ENCODE results near the gene DCST1. TPM values are rescaled to one million over a fixed set of nuclear protein-coding genes. Genes with fewer than 3 reads are reported as not detected.

Gene DCST1
- total RNA-seq, 3 donors from 2014 or later: not detected

DNA sequence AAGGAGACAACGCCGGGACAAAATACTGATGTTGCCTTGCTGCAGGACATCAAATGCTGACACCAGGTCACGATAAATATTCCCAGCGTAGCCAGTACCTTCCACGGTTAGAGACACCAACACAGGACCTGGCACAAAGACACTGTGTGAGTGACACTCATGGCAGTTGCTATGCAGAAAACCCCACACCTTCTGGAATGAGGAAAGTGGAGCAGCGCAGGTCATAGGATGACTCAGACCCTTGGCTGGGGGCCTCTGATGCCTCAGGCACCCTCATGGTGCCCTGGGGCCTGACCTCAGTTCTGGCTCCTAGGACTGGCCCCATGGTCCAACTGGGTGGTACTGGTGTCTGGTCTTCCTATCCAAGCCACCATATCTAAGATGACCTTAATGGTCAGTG, 7.0 kb upstream of the DCST1 start:
- Mint-ChIP-seq H3K9me3 (no peaks in the 10 kb centered on the region), H3K27me3 (ENCODE audit: low read depth) (peaks cover 1% of the 10 kb centered on the region), H3K4me3 (no peak overlapping the region), H3K4me1 (ENCODE audit: low read depth) (no peaks in the 10 kb centered on the region), H3K36me3 (ENCODE audit: insufficient read depth) (no peaks in the 10 kb centered on the region)
- ATAC-seq: no peak
- no peak for DNase-seq

DNA sequence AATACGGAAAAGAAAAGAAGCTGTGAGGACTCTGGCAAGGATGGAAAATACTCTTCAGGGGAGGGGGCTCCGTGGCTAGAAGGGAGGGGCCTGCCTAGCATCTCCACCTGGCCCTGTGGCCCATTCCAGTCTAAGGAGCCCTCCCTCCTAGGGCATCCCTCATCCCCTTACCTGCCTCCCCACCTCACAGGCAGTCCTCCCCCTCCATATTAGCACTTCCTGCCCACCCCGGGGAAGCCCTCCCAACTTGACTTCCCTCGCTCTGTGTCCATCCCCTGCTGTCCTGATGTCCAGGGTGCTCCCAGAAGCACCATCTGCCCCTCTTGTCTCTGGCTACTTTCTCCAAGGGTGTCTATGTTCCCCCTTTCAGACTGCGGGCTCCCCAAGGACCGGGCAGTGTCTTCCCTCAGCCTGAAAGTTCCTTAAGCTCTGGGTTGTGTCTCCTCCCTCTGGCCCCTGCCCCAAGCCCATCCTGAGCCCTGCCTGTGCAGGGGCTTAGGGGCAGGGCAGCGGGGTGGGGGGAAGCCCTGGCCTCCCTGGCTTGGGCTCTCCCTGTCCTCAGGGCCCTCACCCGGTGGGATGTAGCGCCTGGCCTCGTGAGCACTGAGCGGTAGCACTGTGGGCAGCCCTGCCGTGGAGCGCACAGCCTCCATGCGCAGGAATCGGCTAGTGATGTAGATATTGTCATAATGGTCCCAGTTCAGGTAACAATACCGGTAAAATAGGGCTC, 3.9 kb upstream of the DCST1 start:
- Mint-ChIP-seq H3K4me3 (no peak overlapping the region), H3K4me1 (ENCODE audit: low read depth) (no peaks in the 10 kb centered on the region), H3K9me3 (no peaks in the 10 kb centered on the region), H3K27me3 (ENCODE audit: low read depth) (peaks cover 1% of the 10 kb centered on the region), H3K36me3 (ENCODE audit: insufficient read depth) (no peaks in the 10 kb centered on the region)
- DNase-seq (no peak), ATAC-seq (no peak)

DNA sequence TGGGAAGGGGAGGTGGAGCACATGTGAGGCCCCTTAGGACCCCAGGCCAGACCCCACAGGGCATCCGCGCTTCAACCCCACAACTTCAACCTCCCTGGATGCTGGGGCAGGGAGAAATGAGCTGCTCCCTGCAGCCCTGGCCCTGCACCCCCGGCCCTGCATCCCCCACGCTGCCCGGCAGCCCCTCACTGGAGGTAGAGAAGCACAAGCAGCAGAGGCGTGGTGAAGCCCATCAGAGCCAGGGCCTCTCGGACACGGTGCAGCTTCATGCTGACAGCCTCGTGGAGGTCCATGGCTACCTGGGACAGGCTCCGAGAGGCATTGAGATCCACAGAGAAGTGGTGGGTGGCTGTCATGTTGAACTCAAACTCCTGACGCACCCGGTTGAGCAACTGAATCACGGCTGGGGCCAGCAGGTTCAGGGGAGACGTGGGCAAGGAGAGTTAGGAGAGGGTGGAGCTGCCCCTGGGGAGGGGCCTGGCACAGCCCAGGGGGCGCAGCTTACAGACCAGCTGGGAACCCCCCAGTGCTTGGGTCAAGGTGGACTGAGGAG, 3.3 kb upstream of the DCST1 start:
- no peak for DNase-seq
- ATAC-seq: no peak
- H3K4me3 Mint-ChIP-seq: no peak overlapping the region
- H3K27me3 Mint-ChIP-seq (ENCODE audit: low read depth): peaks cover 1% of the 10 kb centered on the region
- no peaks in the 10 kb centered on the region for H3K36me3 Mint-ChIP-seq (ENCODE audit: insufficient read depth)
- H3K9me3 Mint-ChIP-seq: no peaks in the 10 kb centered on the region
- no peaks in the 10 kb centered on the region for H3K4me1 Mint-ChIP-seq (ENCODE audit: low read depth)

DNA sequence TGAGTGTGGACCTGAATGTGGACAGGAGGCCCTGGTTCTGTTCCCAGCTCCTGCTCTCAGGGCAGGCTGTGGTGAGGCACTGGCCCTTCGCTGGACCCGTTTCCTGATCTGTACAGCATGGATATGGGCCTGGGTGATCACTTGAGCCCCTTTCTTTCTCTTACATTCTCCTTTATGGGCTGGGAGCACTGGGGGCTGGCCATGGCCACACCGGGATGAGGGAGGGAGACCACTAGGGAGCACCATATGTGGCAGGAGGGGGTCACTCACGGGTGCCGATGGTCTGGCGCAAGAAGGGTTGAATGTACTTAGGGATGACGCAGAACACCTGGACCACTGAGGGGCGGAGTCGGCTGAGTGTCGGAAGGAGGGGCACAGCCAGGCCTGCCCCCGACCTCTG, 2.7 kb upstream of the DCST1 start:
- Mint-ChIP-seq H3K36me3 (ENCODE audit: insufficient read depth) (no peaks in the 10 kb centered on the region), H3K27me3 (ENCODE audit: low read depth) (peaks cover 1% of the 10 kb centered on the region), H3K4me3 (no peak overlapping the region), H3K9me3 (no peaks in the 10 kb centered on the region), H3K4me1 (ENCODE audit: low read depth) (no peaks in the 10 kb centered on the region)
- ATAC-seq: no peak
- DNase-seq: no peak

GRCh38 chr1:155032886-155033285, 738 bp upstream of the DCST1 start:
- DNase-seq: no peak
- Mint-ChIP-seq H3K4me3 (no peak overlapping the region), H3K27me3 (ENCODE audit: low read depth) (peaks cover 1% of the 10 kb centered on the region), H3K4me1 (ENCODE audit: low read depth) (no peaks in the 10 kb centered on the region), H3K9me3 (no peaks in the 10 kb centered on the region), H3K36me3 (ENCODE audit: insufficient read depth) (no peaks in the 10 kb centered on the region)
- no peak for ATAC-seq

DNA sequence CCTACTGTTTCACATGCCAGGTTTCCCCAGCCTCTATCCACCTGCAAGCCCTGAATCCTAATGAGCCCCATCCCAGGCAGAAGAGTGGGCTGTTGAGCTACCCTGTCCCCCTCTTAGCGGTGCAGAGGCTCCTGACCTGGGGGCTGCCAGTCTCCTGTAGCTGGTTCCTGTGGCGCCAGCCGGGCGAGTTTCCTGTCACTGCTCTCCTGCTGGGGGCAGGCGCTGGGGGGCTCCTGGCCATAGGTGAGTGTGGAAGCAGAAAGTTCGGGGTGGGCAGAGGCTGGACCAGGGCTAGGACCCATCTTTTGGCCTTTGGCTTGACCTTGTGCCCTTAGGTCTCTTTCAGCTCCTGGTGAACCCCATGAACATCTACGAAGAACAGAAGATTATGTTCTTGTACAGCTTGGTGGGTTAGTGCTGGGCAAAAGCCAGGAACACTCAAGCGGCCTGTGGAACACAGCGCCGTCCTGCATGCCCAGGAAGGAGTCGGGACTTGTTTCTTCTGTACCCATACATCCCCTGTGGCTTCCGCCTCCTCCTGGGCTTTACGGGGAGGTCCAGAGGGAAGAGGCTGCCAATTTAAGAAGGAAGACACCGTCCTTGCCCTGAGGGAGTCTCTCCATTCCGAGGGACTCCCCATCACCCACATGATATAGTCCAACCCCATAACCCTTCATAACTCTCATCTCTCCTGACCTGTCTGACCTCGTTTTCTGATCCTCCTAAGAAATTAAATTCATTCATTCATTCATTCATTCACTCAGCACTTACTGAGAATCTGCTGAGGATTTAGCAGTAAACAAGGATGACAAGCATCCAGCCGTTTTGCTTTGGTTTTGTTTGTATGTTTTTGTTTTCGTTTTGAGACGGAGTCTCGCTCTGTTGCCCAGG, 939 bp downstream of the DCST1 start:
- Mint-ChIP-seq H3K36me3 (ENCODE audit: insufficient read depth) (no peaks in the 10 kb centered on the region), H3K4me3 (no peak overlapping the region), H3K4me1 (ENCODE audit: low read depth) (no peaks in the 10 kb centered on the region), H3K27me3 (ENCODE audit: low read depth) (peaks cover 4% of the 10 kb centered on the region), H3K9me3 (no peaks in the 10 kb centered on the region)
- no peak for ATAC-seq
- DNase-seq: no peak

- no peak for ATAC-seq
- no peaks in the 10 kb centered on the region for H3K4me1 Mint-ChIP-seq (ENCODE audit: low read depth)
- H3K36me3 Mint-ChIP-seq (ENCODE audit: insufficient read depth): no peaks in the 10 kb centered on the region
- DNase-seq: no peak
- no peak overlapping the region for H3K4me3 Mint-ChIP-seq
- no peaks in the 10 kb centered on the region for H3K9me3 Mint-ChIP-seq
- peaks cover 3% of the 10 kb centered on the region for H3K27me3 Mint-ChIP-seq (ENCODE audit: low read depth)
These were observed 2.3 kb downstream of the DCST1 start for GRCh38 chr1:155035936-155036335.

- Mint-ChIP-seq H3K27me3 (ENCODE audit: low read depth) (peaks cover 3% of the 10 kb centered on the region), H3K4me1 (ENCODE audit: low read depth) (no peaks in the 10 kb centered on the region), H3K36me3 (ENCODE audit: insufficient read depth) (no peaks in the 10 kb centered on the region), H3K4me3 (no peak overlapping the region), H3K9me3 (no peaks in the 10 kb centered on the region)
- no peak for DNase-seq
- ATAC-seq: no peak
These were observed 3.4 kb downstream of the DCST1 start for GRCh38 chr1:155037043-155037442.

DNA sequence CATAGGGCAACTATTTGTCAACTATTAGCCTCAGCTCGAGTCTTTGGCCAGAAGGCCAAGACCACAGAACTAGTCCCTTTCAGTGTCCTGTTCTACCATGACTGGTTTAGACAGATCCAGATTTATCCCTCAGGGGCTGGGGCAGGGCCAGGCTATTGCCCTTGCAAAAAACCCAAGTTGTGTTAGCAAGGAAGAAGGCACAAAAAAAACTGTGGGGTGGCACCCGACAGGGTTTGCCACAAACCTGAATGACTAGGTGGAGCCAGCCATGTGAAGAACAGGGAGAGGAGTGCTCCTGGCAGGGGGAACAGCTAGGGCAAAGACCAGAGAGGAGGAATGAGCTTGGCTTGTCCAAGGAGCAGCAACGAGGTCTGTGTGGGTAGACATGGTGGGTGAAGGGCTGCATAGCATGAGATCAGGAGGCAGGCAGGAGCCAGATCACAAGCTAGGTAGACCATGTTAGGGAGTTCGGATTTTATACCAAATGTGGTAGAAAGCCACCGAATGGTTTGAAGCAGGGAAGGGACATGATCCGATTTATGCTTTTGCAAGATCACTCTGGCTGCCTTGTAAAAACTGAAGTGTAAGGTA, 4.3 kb downstream of the DCST1 start:
- Mint-ChIP-seq H3K4me1 (ENCODE audit: low read depth) (no peaks in the 10 kb centered on the region), H3K27me3 (ENCODE audit: low read depth) (peaks cover 3% of the 10 kb centered on the region), H3K9me3 (no peaks in the 10 kb centered on the region), H3K36me3 (ENCODE audit: insufficient read depth) (no peaks in the 10 kb centered on the region), H3K4me3 (no peak overlapping the region)
- DNase-seq (no peak), ATAC-seq (no peak)

GRCh38 chr1:155038602-155039307, 5.1 kb downstream of the DCST1 start:
- DNase-seq (no peak), ATAC-seq (no peak)
- Mint-ChIP-seq H3K27me3 (ENCODE audit: low read depth) (peaks cover 4% of the 10 kb centered on the region), H3K36me3 (ENCODE audit: insufficient read depth) (no peaks in the 10 kb centered on the region), H3K4me3 (no peak overlapping the region), H3K9me3 (no peaks in the 10 kb centered on the region), H3K4me1 (ENCODE audit: low read depth) (no peaks in the 10 kb centered on the region)

DNA sequence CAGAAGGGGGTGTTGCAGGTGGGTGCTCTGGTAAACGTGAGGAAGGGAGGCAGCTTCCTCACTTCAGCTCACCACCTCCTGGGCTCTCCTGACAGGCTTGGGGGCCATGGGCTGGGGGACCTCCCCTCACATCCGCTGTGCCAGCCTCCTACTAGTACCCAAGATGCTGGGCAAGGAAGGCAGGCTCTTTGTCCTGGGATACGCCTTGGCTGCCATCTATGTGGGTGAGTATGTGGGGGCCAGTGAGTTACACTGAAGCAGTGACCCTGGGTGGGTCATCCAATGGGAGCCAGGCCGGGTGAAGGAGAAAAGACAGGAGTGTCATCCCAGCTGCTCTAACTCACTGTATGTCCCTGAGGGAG, 5.7 kb downstream of the DCST1 start:
- ATAC-seq (no peak), DNase-seq (no peak)
- H3K4me1 Mint-ChIP-seq (ENCODE audit: low read depth): no peaks in the 10 kb centered on the region
- H3K4me3 Mint-ChIP-seq: no peak overlapping the region
- H3K36me3 Mint-ChIP-seq (ENCODE audit: insufficient read depth): no peaks in the 10 kb centered on the region
- peaks cover 6% of the 10 kb centered on the region for H3K27me3 Mint-ChIP-seq (ENCODE audit: low read depth)
- H3K9me3 Mint-ChIP-seq: no peaks in the 10 kb centered on the region

GRCh38 chr1:155040358-155041093, 6.9 kb downstream of the DCST1 start:
- no peak for ATAC-seq

GRCh38 chr1:155042789-155043188, 9.2 kb downstream of the DCST1 start:
- no peak overlapping the region for H3K4me3 Mint-ChIP-seq
- ATAC-seq: no peak

More at GRCh38 chr1:155040358-155041093, 6.9 kb downstream of the DCST1 start:
- no peak overlapping the region for H3K4me3 Mint-ChIP-seq
- H3K36me3 Mint-ChIP-seq (ENCODE audit: insufficient read depth): no peaks in the 10 kb centered on the region
- DNase-seq: no peak
- H3K4me1 Mint-ChIP-seq (ENCODE audit: low read depth): peaks cover 6% of the 10 kb centered on the region
- H3K27me3 Mint-ChIP-seq (ENCODE audit: low read depth): peaks cover 6% of the 10 kb centered on the region
- H3K9me3 Mint-ChIP-seq: no peaks in the 10 kb centered on the region

More at GRCh38 chr1:155042789-155043188, 9.2 kb downstream of the DCST1 start:
- no peaks in the 10 kb centered on the region for H3K9me3 Mint-ChIP-seq
- no peak for DNase-seq
- peaks cover 6% of the 10 kb centered on the region for H3K4me1 Mint-ChIP-seq (ENCODE audit: low read depth)
- peaks cover 6% of the 10 kb centered on the region for H3K27me3 Mint-ChIP-seq (ENCODE audit: low read depth)
- no peaks in the 10 kb centered on the region for H3K36me3 Mint-ChIP-seq (ENCODE audit: insufficient read depth)
